Endothelial cell of umbilical vein (primary cell): ENCODE results near the gene ANKRD13B. TPM values are rescaled to one million over a fixed set of nuclear protein-coding genes. Genes with fewer than 3 reads are reported as not detected.
A peak's percentile ranks its signal among the peaks of the same experiment; 100 is the strongest.

Experiments used
- BruUV-seq: library from RNA; stranded (reverse); fragments of 400-500 nt; replicated peaks from 2 replicates; lab custom pipeline; 2021; lab: Mats Ljungman, UMichigan
- CTCF ChIA-PET: fragments of 300-600, 350-600 bp; sonication (Branson Sonifier 250); formaldehyde crosslinking; loops from one replicate; lab custom pipeline; 2021; ENCODE audit warnings: antibody characterized with exemption, inconsistent platforms; lab: Charles Lee
- POLR2A ChIA-PET: fragments of 300-600, 350-600 bp; sonication (Branson Sonifier 250); formaldehyde crosslinking; loops from one replicate; lab custom pipeline; 2021; ENCODE audit warnings: antibody characterized with exemption, inconsistent platforms; lab: Charles Lee
- DNase-seq: peaks from one replicate; pipeline ENCODE4 v3.0.0-alpha.2; 2011; ENCODE audit warnings: low read depth, low spot score
- FAIRE-seq: peaks from 2 replicates; lab custom pipeline; 2011; peaks lifted over from hg19 to GRCh38; lab: Jason Lieb, UNC
- H2AFZ ChIP-seq: 2 replicates; pipeline ENCODE4 v1.6.0; 2012; ENCODE audit warnings: low read depth, low read length, control low read depth, inconsistent platforms
- H3K27ac ChIP-seq: 2 replicates; pipeline ENCODE4 v1.5.1; 2011; ENCODE audit warnings: low read depth, mild to moderate bottlenecking, control low read depth, low read length, moderate library complexity; ENCODE audit not compliant: insufficient read depth
- H3K27me3 ChIP-seq, 2 experiments: 2 replicates each; pipeline versions ENCODE4 v1.6.0 to v1.6.1; 2011; ENCODE audit warnings: low read length in 2 of 2, mixed read lengths in 1 of 2; ENCODE audit not compliant: control insufficient read depth in 2 of 2, insufficient read depth in 2 of 2
- H3K36me3 ChIP-seq, 2 experiments: 2 replicates in 1 of 2; 3 replicates in 1 of 2; pipeline ENCODE4 v1.5.1; 2011; ENCODE audit warnings: low read length in 2 of 2, mild to moderate bottlenecking in 1 of 2, moderate library complexity in 1 of 2; ENCODE audit not compliant: control insufficient read depth in 2 of 2, insufficient read depth in 2 of 2; ENCODE audit errors: extremely low read depth in 1 of 2
- H3K4me1 ChIP-seq: 3 replicates; pipeline ENCODE4 v1.5.1; 2011; ENCODE audit warnings: mild to moderate bottlenecking, low read length; ENCODE audit not compliant: control insufficient read depth, insufficient read depth; ENCODE audit errors: extremely low read depth
- H3K4me2 ChIP-seq: 2 replicates; pipeline ENCODE4 v1.6.1; 2011; ENCODE audit warnings: low read length, control low read depth, mixed read lengths; ENCODE audit not compliant: insufficient read depth
- H3K4me3 ChIP-seq, 3 experiments: fragments of 200-600 bp in 1 of 3; sonication (generic), shearing (Covaris generic) in 1 of 3; replicated peaks in 1 of 3; 2 replicates each; pipeline ENCODE4 v1.5.1; 2011 to 2016; ENCODE audit warnings: control low read depth in 3 of 3, low read length in 3 of 3, mild to moderate bottlenecking in 2 of 3, inconsistent platforms in 1 of 3, low read depth in 1 of 3, moderate library complexity in 1 of 3; ENCODE audit not compliant: insufficient read depth in 1 of 3
- H3K79me2 ChIP-seq: 2 replicates; pipeline ENCODE4 v1.6.0; 2012; ENCODE audit warnings: low read length, inconsistent platforms; ENCODE audit not compliant: control insufficient read depth, insufficient read depth
- H3K9ac ChIP-seq: replicated peaks from 2 replicates; pipeline ENCODE3; 2011; ENCODE audit warnings: low read length, control low read depth; ENCODE audit not compliant: insufficient read depth; ENCODE audit errors: extremely low read depth
- H3K9me1 ChIP-seq: replicated peaks from 3 replicates; pipeline ENCODE4 v1.6.0; 2011; ENCODE audit warnings: mild to moderate bottlenecking, low read length; ENCODE audit not compliant: control insufficient read depth, insufficient read depth; ENCODE audit errors: extremely low read depth
- H3K9me3 ChIP-seq: replicated peaks from 2 replicates; pipeline ENCODE4 v1.5.1; 2012; ENCODE audit warnings: low read length, inconsistent platforms; ENCODE audit not compliant: control insufficient read depth, insufficient read depth
- H4K20me1 ChIP-seq: replicated peaks from 2 replicates; pipeline ENCODE3; 2011; ENCODE audit warnings: mild to moderate bottlenecking, low read length; ENCODE audit not compliant: control insufficient read depth, insufficient read depth; ENCODE audit errors: extremely low read depth
- CTCF ChIP-seq, 2 donors: IDR thresholded peaks; 1 replicate in 1 of 2; 2 replicates in 1 of 2; pipeline ENCODE4 v1.5.1; 2011; ENCODE audit warnings: low read length in 2 of 2, mild to moderate bottlenecking in 2 of 2, moderate library complexity in 2 of 2, control low read depth in 1 of 2, inconsistent platforms in 1 of 2, low read depth in 1 of 2; ENCODE audit not compliant: insufficient read depth in 1 of 2; ENCODE audit errors: extremely low read depth in 1 of 2
- EZH2 ChIP-seq: IDR thresholded peaks from 2 replicates; pipeline ENCODE4 v1.6.1; 2012; ENCODE audit warnings: borderline replicate concordance, low read depth, mild to moderate bottlenecking, moderate library complexity, low read length, inconsistent platforms; ENCODE audit not compliant: severe bottlenecking
- FOS ChIP-seq: IDR thresholded peaks from 2 replicates; pipeline ENCODE4 v1.6.1; 2011; ENCODE audit warnings: mild to moderate bottlenecking, low read length, moderate library complexity, borderline replicate concordance; ENCODE audit not compliant: insufficient read depth
- GATA2 ChIP-seq: IDR thresholded peaks from 2 replicates; pipeline ENCODE4 v1.7.0; 2011; ENCODE audit warnings: low read depth, mild to moderate bottlenecking, moderate library complexity, mixed read lengths, low read length; ENCODE audit not compliant: insufficient read length, insufficient read depth
- JUN ChIP-seq: IDR thresholded peaks from 2 replicates; pipeline ENCODE4 v1.6.1; 2011; ENCODE audit warnings: borderline replicate concordance, low read depth; ENCODE audit not compliant: insufficient read length, insufficient read depth
- MAX ChIP-seq: IDR thresholded peaks from 2 replicates; pipeline ENCODE4 v1.6.1; 2011; ENCODE audit not compliant: insufficient read depth, insufficient read length
- MYC ChIP-seq: IDR thresholded peaks from one replicate; pipeline ENCODE4 v1.6.1; 2011; ENCODE audit warnings: mild to moderate bottlenecking, low read depth, low read length
- POLR2A ChIP-seq: IDR thresholded peaks from 2 replicates; pipeline ENCODE4 v1.6.1; 2012; ENCODE audit warnings: low read depth, mild to moderate bottlenecking, control low read depth, low read length
- POLR2AphosphoS5 ChIP-seq: IDR thresholded peaks from 2 replicates; pipeline ENCODE4 v1.6.1; 2012; ENCODE audit warnings: low read depth, mild to moderate bottlenecking, control low read depth, low read length, moderate library complexity; ENCODE audit not compliant: insufficient read depth
- dilution Hi-C: fragments of 300-500 bp; cut with MboI; formaldehyde crosslinking; loops from one replicate; pipeline ENCODE4 v1.15.0; 2019; ENCODE audit warnings: low sequenced_read_pairs; ENCODE audit not compliant: extremely low pct_ligation_motif_present
- intact Hi-C: fragments of 100-400 bp; cut with micrococcal nuclease; formaldehyde crosslinking; loops from one replicate; pipeline ENCODE4 v1.10.0; 2022
- polyA plus RNA-seq, 4 experiments: library from polyadenylated mRNA; depleted of rRNA in 3 of 4; stranded (reverse) in 3 of 4; unstranded in 1 of 4; fragments of >200 nt; gene quantifications; 2 replicates each; pipeline versions ENCODE4 v1.2.1 to v1.2.3, GENCODE V29; 2011 to 2012; ENCODE audit warnings: missing spikeins in 1 of 4
- total RNA-seq: library from RNA; stranded (reverse); gene quantifications from 2 replicates; pipeline ENCODE4 v1.2.3, GENCODE V29; 2021

The ANKRD13B gene
- total and polyA plus RNA-seq, 2 donors (not counting 3 experiments of a cell fraction or from before 2014, with no cell fraction given) = 21.1 to 23.2 TPM

GRCh38 chr17:29590411-29591145 lies 2.4 kb upstream of the ANKRD13B start:
- Histone ChIP-seq H3K4me3 (peak overlapping the region in 1 of 3 experiments; percentile 28), H3K36me3 (no peaks in the 10 kb centered on the region), H3K27ac (peak overlapping the region; percentile 37), H3K4me1 (peaks cover 68% of the 10 kb centered on the region), H3K9ac (peak overlapping the region; percentile 50), H3K4me2 (peak overlapping the region; percentile 53), H3K9me1 (no peaks in the 10 kb centered on the region), H3K27me3 (no peaks in the 10 kb centered on the region), H3K9me3 (no peaks in the 10 kb centered on the region), H4K20me1 (no peaks in the 10 kb centered on the region), H2AFZ (peak overlapping the region; percentile 76), H3K79me2 (peaks cover 43% of the 10 kb centered on the region)
- intact Hi-C loops (loop anchor here (1.0 to 5.0 kb wide), 6 partner anchors 10 to 442 kb away; partner anchors contain the start of genes ABHD15 and NUFIP2), dilution Hi-C loops (no loop called here)
- ChIA-PET POLR2A (interaction anchor here (0.7 kb wide), 1 partner anchor 32 kb away, joined by 3 read pairs; the partner anchor contains the start of gene CORO6), CTCF (interaction anchor here (0.8 to 9.2 kb wide), 9 partner anchors 12 to 466 kb away, joined by 3 to 152 read pairs (median 23); partner anchors contain the start of genes SSH2 and TP53I13)
- DNase-seq (no peak), FAIRE-seq (no peak)
- TF ChIP-seq POLR2AphosphoS5 (no peak), GATA2 (no peak), EZH2 (no peak), MAX (no peak), CTCF (IDR thresholded peaks at IDR 0.05; ENCODE audit: extremely low read depth in 1 of 2, insufficient read depth in 1 of 2, low read depth in 1 of 2, low read length in 2 of 2) (no peak), POLR2A (no peak), FOS (no peak), JUN (no peak), MYC (no peak)
- no TSS peak for BruUV-seq
